Measurements from ENCODE around the gene TMOD4. TPM values are rescaled to one million over a fixed set of nuclear protein-coding genes. Genes with fewer than 3 reads are reported as not detected.

The TMOD4 gene
- total RNA-seq, 1 experiment from 2014 or later: 0.79 TPM

GRCh38 chr1:151128800-151129199, 47.0 kb downstream of the TMOD4 start:
- Mint-ChIP-seq H3K27ac (no peak overlapping the region), H3K9me3 (no peaks in the 10 kb centered on the region), H3K27me3 (ENCODE audit: low read depth) (peaks cover 28% of the 10 kb centered on the region), H3K4me3 (no peak overlapping the region), H3K4me1 (peaks cover 30% of the 10 kb centered on the region), H3K36me3 (no peaks in the 10 kb centered on the region)
- ATAC-seq: no peak
- ChIA-PET CTCF (interaction anchor here (0.8 to 2.2 kb wide), 2 partner anchors 29 to 72 kb away, joined by 3 to 15 read pairs; no protein-coding TSS in a partner anchor), POLR2A (interaction anchor here (0.6 kb wide), 1 partner anchor 40 kb away, joined by 4 read pairs; no protein-coding TSS in a partner anchor)
- no peak for DNase-seq (ENCODE audit: low spot score)
- no peak for TF ChIP-seq JUN (CRISPR knock-in tag; IDR thresholded peaks at IDR 0.05)

GRCh38 chr1:151124763-151125403, 50.9 kb downstream of the TMOD4 start:
- H3K27ac Mint-ChIP-seq: peak overlapping the region; percentile 11; the same call in 1 of the 2 replicates
- POLR2A ChIA-PET: no interaction called here
- DNase-seq (ENCODE audit: low spot score): no peak
- H3K27me3 Mint-ChIP-seq (ENCODE audit: low read depth): no peaks in the 10 kb centered on the region; the same call in 1 of the 2 replicates
- H3K36me3 Mint-ChIP-seq: no peaks in the 10 kb centered on the region
- ATAC-seq: peak; percentile 53
- H3K4me3 Mint-ChIP-seq: no peak overlapping the region
- no peaks in the 10 kb centered on the region for H3K9me3 Mint-ChIP-seq
- peaks cover 22% of the 10 kb centered on the region for H3K4me1 Mint-ChIP-seq
- CTCF ChIA-PET: interaction anchor here (0.8 to 2.0 kb wide), 4 partner anchors 9 to 55 kb away, joined by 3 to 23 read pairs (median 3); no protein-coding TSS in a partner anchor
- TF ChIP-seq MYBL2 (CRISPR knock-in tag; IDR thresholded peaks at IDR 0.05) (no peak), ZNF263 (CRISPR knock-in tag; IDR thresholded peaks at IDR 0.05; ENCODE audit: low read depth) (no peak), RELA (CRISPR knock-in tag; IDR thresholded peaks at IDR 0.05; ENCODE audit: borderline replicate concordance) (no peak), NR2C2 (CRISPR knock-in tag; IDR thresholded peaks at IDR 0.05) (no peak), ZNF416 (CRISPR knock-in tag; IDR thresholded peaks at IDR 0.05) (no peak), ZMAT4 (CRISPR knock-in tag; IDR thresholded peaks at IDR 0.05) (no peak), ATF6 (CRISPR knock-in tag; IDR thresholded peaks at IDR 0.05) (no peak)

Other genes with a start within 250 kb of the TMOD4 start
- 48.1 to 53.1 TPM (median 48.8 TPM) in 3 replicates for gene SETDB1, start 249.6 kb downstream of the TMOD4 start, total RNA-seq (2021)
- 182 to 203 TPM (median 200 TPM) in 3 replicates for gene CERS2, start 201.1 kb downstream of the TMOD4 start, total RNA-seq (2021)
- 1.5 to 1.6 TPM (median 1.6 TPM) in 3 replicates for gene ANXA9, start 193.7 kb downstream of the TMOD4 start, total RNA-seq (2021)
- 10.1 to 11.2 TPM (median 11.0 TPM) in 3 replicates for gene MINDY1, start 169.1 kb downstream of the TMOD4 start, total RNA-seq (2021)
- 24.5 to 29.6 TPM (median 28.5 TPM) in 3 replicates for gene PRUNE1, start 167.5 kb downstream of the TMOD4 start, total RNA-seq (2021)
- 2.5 to 4.0 TPM (median 3.8 TPM) in 3 replicates for gene BNIPL, start 139.4 kb downstream of the TMOD4 start, total RNA-seq (2021)
- gene C1orf56, start 128.2 kb downstream of the TMOD4 start, total RNA-seq (2021): 2.9 to 5.4 TPM (median 3.6 TPM) in 3 replicates
- gene CDC42SE1, start 116.4 kb downstream of the TMOD4 start, total RNA-seq (2021): 72.8 to 76.3 TPM (median 75.5 TPM) in 3 replicates
- gene MLLT11, start 115.6 kb downstream of the TMOD4 start, total RNA-seq (2021): 12.7 to 16.4 TPM (median 13.6 TPM) in 3 replicates
- 1.4 to 3.3 TPM (median 1.7 TPM) in 3 replicates for gene GABPB2, start 105.2 kb downstream of the TMOD4 start, total RNA-seq (2021)
- 16.3 to 21.0 TPM (median 18.1 TPM) in 3 replicates for gene SEMA6C, start 29.4 kb downstream of the TMOD4 start, total RNA-seq (2021)
- 0.15 TPM in 1 of 3 replicates, not detected in the others for gene TNFAIP8L2, start 19.3 kb downstream of the TMOD4 start, total RNA-seq (2021)
- gene LYSMD1, start 10.1 kb downstream of the TMOD4 start, total RNA-seq (2021): 6.3 to 7.8 TPM (median 6.9 TPM) in 3 replicates
- 35.3 to 45.3 TPM (median 35.8 TPM) in 3 replicates for gene SCNM1, start 9.8 kb downstream of the TMOD4 start, total RNA-seq (2021)
- gene VPS72, start 14.2 kb upstream of the TMOD4 start, total RNA-seq (2021): 87.2 to 103 TPM (median 97.6 TPM) in 3 replicates
- gene PIP5K1A, start 22.6 kb upstream of the TMOD4 start, total RNA-seq (2021): 77.8 to 84.8 TPM (median 81.3 TPM) in 3 replicates
- 184 to 202 TPM (median 186 TPM) in 3 replicates for gene PSMD4, start 78.8 kb upstream of the TMOD4 start, total RNA-seq (2021)
- gene ZNF687, start 106.3 kb upstream of the TMOD4 start, total RNA-seq (2021): 54.1 to 56.8 TPM (median 55.1 TPM) in 3 replicates
- 25.6 to 33.6 TPM (median 30.5 TPM) in 3 replicates for gene PI4KB, start 151.4 kb upstream of the TMOD4 start, total RNA-seq (2021)
- 59.2 to 69.2 TPM (median 67.7 TPM) in 3 replicates for gene RFX5, start 171.3 kb upstream of the TMOD4 start, total RNA-seq (2021)
- 17.9 to 23.9 TPM (median 20.2 TPM) in 3 replicates for gene SELENBP1, start 196.7 kb upstream of the TMOD4 start, total RNA-seq (2021)
- 360 to 414 TPM (median 383 TPM) in 3 replicates for gene PSMB4, start 223.6 kb upstream of the TMOD4 start, total RNA-seq (2021)